K562 (cell line): Measurements from ENCODE around the gene MATN4. TPM values are rescaled to one million over a fixed set of nuclear protein-coding genes. Genes with fewer than 3 reads are reported as not detected.
A peak's percentile ranks its signal among the peaks of the same experiment; 100 is the strongest.

ENCODE experiments used
- ATAC-seq: fragments of 200-7000 bp; cut with Tn5 transposase; 3 replicates; pipeline ENCODE4 v1.9.1; 2020; ENCODE audit warnings: moderate library complexity
- BruUV-seq: library from RNA; stranded (reverse); fragments of 400-500 nt; replicated peaks from 2 replicates; lab custom pipeline; 2021; lab: Mats Ljungman, UMichigan
- CTCF ChIA-PET: fragments of 300-600 bp; formaldehyde crosslinking; extraction: SDS; loops from one replicate; lab custom pipeline; 2021; ENCODE audit warnings: low intra/inter-chr PET ratio; lab: Yijun Ruan, JAX
- POLR2A ChIA-PET: fragments of 300-600, 350-650 bp; sonication (Branson Sonifier 250); formaldehyde crosslinking; extraction: SDS; loops from one replicate; lab custom pipeline; 2021; ENCODE audit warnings: antibody characterized with exemption, inconsistent platforms; lab: Yijun Ruan, JAX
- DNase-seq, 4 experiments: peaks; one replicate each; pipeline versions ENCODE4 v3.0.0 to v3.0.0-alpha.2; 2011 to 2018; ENCODE audit warnings: low spot score in 3 of 4, mixed read lengths in 3 of 4; ENCODE audit errors: extremely low read depth in 1 of 4
- FAIRE-seq: peaks from 2 replicates; lab custom pipeline; 2011; peaks lifted over from hg19 to GRCh38; lab: Jason Lieb, UNC
- H2AFZ ChIP-seq: 2 replicates; pipeline ENCODE4 v1.6.0; 2011; ENCODE audit warnings: low read depth, low read length, control low read depth, inconsistent platforms
- H3K27ac ChIP-seq: fragments of 200-600 bp; 3 replicates; pipeline ENCODE4 v1.8.0; 2011; ENCODE audit warnings: low read depth, mild to moderate bottlenecking, control low read depth, inconsistent platforms, low read length, moderate library complexity, mixed read lengths; ENCODE audit errors: extremely low read depth
- H3K27me3 ChIP-seq, 2 experiments: fragments of 300-600 bp in 1 of 2; 2 replicates in 1 of 2; 3 replicates in 1 of 2; pipeline versions ENCODE4 v1.6.0 to v1.8.0; 2011; ENCODE audit warnings: inconsistent platforms in 2 of 2, low read length in 2 of 2, mild to moderate bottlenecking in 1 of 2, mixed read lengths in 1 of 2, moderate library complexity in 1 of 2; ENCODE audit not compliant: control insufficient read depth in 2 of 2, insufficient read depth in 2 of 2
- H3K36me3 ChIP-seq: fragments of 300-600 bp; 3 replicates; pipeline ENCODE4 v1.8.0; 2011; ENCODE audit warnings: mild to moderate bottlenecking, low read length, inconsistent platforms; ENCODE audit not compliant: control insufficient read depth, insufficient read depth
- H3K4me1 ChIP-seq, 2 experiments: fragments of 200-600 bp in 1 of 2; replicated peaks in 1 of 2; 2 replicates in 1 of 2; 3 replicates in 1 of 2; pipeline versions ENCODE4 v1.5.1 to v1.8.0; 2011; ENCODE audit warnings: inconsistent platforms in 2 of 2, low read length in 2 of 2, mild to moderate bottlenecking in 1 of 2, mixed read lengths in 1 of 2, moderate library complexity in 1 of 2; ENCODE audit not compliant: control insufficient read depth in 2 of 2, insufficient read depth in 2 of 2
- H3K4me2 ChIP-seq: 2 replicates; pipeline ENCODE4 v1.6.1; 2011; ENCODE audit warnings: low read length, control low read depth, inconsistent platforms, mixed read lengths; ENCODE audit not compliant: insufficient read depth
- H3K4me3 ChIP-seq: fragments of 200-600 bp; sonication (generic), shearing (Covaris generic); 2 replicates; pipeline ENCODE4 v1.5.1; 2016; ENCODE audit warnings: control low read depth, inconsistent platforms
- H3K79me2 ChIP-seq: fragments of 200-600 bp; 3 replicates; pipeline ENCODE4 v1.8.0; 2011; ENCODE audit warnings: low read length, inconsistent platforms; ENCODE audit not compliant: control insufficient read depth, insufficient read depth
- H3K9ac ChIP-seq, 2 experiments: 2 replicates each; pipeline versions ENCODE4 v1.6.0 to v1.6.1; 2011; ENCODE audit warnings: low read depth in 2 of 2, low read length in 2 of 2, control low read depth in 1 of 2, inconsistent platforms in 1 of 2, mild to moderate bottlenecking in 1 of 2, mixed read lengths in 1 of 2; ENCODE audit not compliant: insufficient read depth in 1 of 2
- H3K9me1 ChIP-seq: one replicate; pipeline ENCODE4 v1.6.0; 2011; ENCODE audit warnings: inconsistent platforms, mild to moderate bottlenecking, low read length, moderate library complexity; ENCODE audit not compliant: control insufficient read depth, insufficient read depth
- H3K9me3 ChIP-seq: replicated peaks from 2 replicates; pipeline ENCODE4 v1.5.1; 2011; ENCODE audit warnings: low read depth, low read length, inconsistent platforms; ENCODE audit not compliant: control insufficient read depth, insufficient read depth
- H4K20me1 ChIP-seq: replicated peaks from 2 replicates; pipeline ENCODE4 v1.6.1; 2011; ENCODE audit warnings: low read length, inconsistent platforms, mixed read lengths; ENCODE audit not compliant: control insufficient read depth, insufficient read depth
- FOXK1 ChIP-seq: sonication (generic); formaldehyde crosslinking; IDR thresholded peaks from 2 replicates; pipeline ENCODE4 v1.8.0; 2022; ENCODE audit warnings: missing genetic modification reagents, mild to moderate bottlenecking, borderline replicate concordance
- HIVEP1 ChIP-seq: fragments of 250-450 bp; sonication (Bioruptor Pico); IDR thresholded peaks from 2 replicates; pipeline ENCODE4 v1.4.0; 2020; ENCODE audit warnings: mild to moderate bottlenecking
- JUND ChIP-seq, 2 experiments: IDR thresholded peaks; 2 replicates in 1 of 2; 3 replicates in 1 of 2; pipeline ENCODE4 v1.6.1; 2011; ENCODE audit warnings: borderline replicate concordance in 2 of 2, low read depth in 2 of 2, low read length in 2 of 2, improper control_type of control experiment in 1 of 2, missing biosample characterization in 1 of 2, missing genetic modification characterization in 1 of 2, missing genetic modification reagents in 1 of 2
- NR1H2 ChIP-seq: sonication (generic); formaldehyde crosslinking; IDR thresholded peaks from 2 replicates; pipeline ENCODE4 v1.4.0; 2020; ENCODE audit warnings: mild to moderate bottlenecking, missing genetic modification reagents
- TAF1 ChIP-seq: IDR thresholded peaks from 2 replicates; pipeline ENCODE4 v1.6.1; 2011; ENCODE audit warnings: mild to moderate bottlenecking, low read length, moderate library complexity; ENCODE audit not compliant: insufficient read depth, control insufficient read depth, severe bottlenecking; ENCODE audit errors: extremely low read depth
- TGIF2 ChIP-seq: sonication (generic); formaldehyde crosslinking; IDR thresholded peaks from 2 replicates; pipeline ENCODE4 v1.8.1; 2022; ENCODE audit warnings: mild to moderate bottlenecking, missing genetic modification reagents, moderate library complexity
- WGBS: fragments of 100-300 bp; shearing (Covaris generic); methylation state at CpG from one replicate; pipeline ENCODE4 v1.1.6; 2016; ENCODE audit warnings: low coverage, mixed read lengths; ENCODE audit not compliant: insufficient coverage; ENCODE audit errors: missing lambda C conversion rate; 5-methylcytosine and 5-hydroxymethylcytosine counted together
- in situ Hi-C: fragments of 300-500 bp; cut with MboI; formaldehyde crosslinking; loops from 4 replicates; pipeline ENCODE4 v1.15.0; 2018; ENCODE audit warnings: inconsistent platforms, mixed read lengths
- intact Hi-C: fragments of 100-400 bp; cut with micrococcal nuclease; formaldehyde crosslinking; loops from 2 replicates; pipeline ENCODE4 v1.14.2; 2022
- polyA plus RNA-seq, 8 experiments: library from polyadenylated mRNA; depleted of rRNA in 4 of 8; stranded (reverse) in 5 of 8; unstranded in 3 of 8; fragments of >200 nt; fragmentation: Nextera tagmentation in 2 of 8; fragmentation: Illumina TruSeq in 1 of 8; extraction: Ambion mirVana in 2 of 8; extraction: Trizol in 1 of 8; gene quantifications; 2 replicates each; pipeline versions ENCODE4 v1.2.1 to v1.2.3, GENCODE V29; 2011 to 2014; ENCODE audit warnings: inconsistent platforms in 1 of 8, missing spikeins in 1 of 8
- total RNA-seq, 7 experiments: library from RNA; depleted of rRNA in 6 of 7; stranded (reverse); fragments of >200 nt in 6 of 7; fragmentation: Illumina TruSeq in 2 of 7; extraction: Trizol in 2 of 7; gene quantifications; 2 replicates each; pipeline versions ENCODE4 v1.2.1 to v1.2.3, GENCODE V29; 2011 to 2021; ENCODE audit warnings: low replicate concordance in 1 of 7

The MATN4 gene
- total and polyA plus RNA-seq, 9 of the 15 experiments (the other 6 are each of a cell fraction or from before 2014, with no cell fraction given): 0.09 TPM; not detected in 8

- CTCF ChIA-PET: no interaction called here
- Histone ChIP-seq H3K4me3 (peak overlapping the region; percentile 54), H2AFZ (peak overlapping the region; percentile 81), H3K4me1 (peaks cover 35 to 49% of the 10 kb centered on the region in 2 experiments), H4K20me1 (peaks cover 7% of the 10 kb centered on the region; the same call in 1 of the 2 replicates), H3K79me2 (peaks cover 15% of the 10 kb centered on the region; the same call in 2 of the 3 replicates), H3K4me2 (peak overlapping the region; percentile 82), H3K9me1 (no peaks in the 10 kb centered on the region), H3K36me3 (no peaks in the 10 kb centered on the region; the same call in 2 of the 3 replicates), H3K9ac (peak overlapping the region; percentile 74 to 90), H3K27me3 (no peaks in the 10 kb centered on the region), H3K9me3 (no peaks in the 10 kb centered on the region), H3K27ac (peak overlapping the region; percentile 67)
- DNase-seq (no peak), ATAC-seq (peak; percentile 30), FAIRE-seq (peak; percentile 75)
- intact Hi-C loops (no loop called here), in situ Hi-C loops (no loop called here)
- POLR2A ChIA-PET: interaction anchor here (0.7 to 2.5 kb wide), 13 partner anchors 11 to 368 kb away, joined by 3 to 32 read pairs (median 5); partner anchors contain the start of gene SYS1
- WGBS: 18% methylated on average over 9 of the region's 10 CpGs
- TF ChIP-seq FOXK1 (CRISPR knock-in tag) (0 out of 2 replicates have a peak, but pooled peaks have one; percentile 41), HIVEP1 (CRISPR knock-in tag) (no peak), TGIF2 (CRISPR knock-in tag) (no peak), TAF1 (peak; percentile 6), JUND (IDR thresholded peaks at IDR 0.05; ENCODE audit: borderline replicate concordance, low read depth, low read length) (no peak), JUND (tag; IDR thresholded peaks at IDR 0.05; ENCODE audit: borderline replicate concordance, low read depth, low read length) (0 out of 3 replicates have a peak, but pooled peaks have one; percentile 8), NR1H2 (CRISPR knock-in tag) (no peak)
- BruUV-seq: TSS peak; percentile 54
Observed at GRCh38 chr20:45347297-45347935, 39.3 kb upstream of the MATN4 start.
